HEK293 (cell line): ENCODE measurements around the gene ERMARD.

ENCODE experiments used
- CTCF ChIA-PET: fragments of 350-600 bp; formaldehyde crosslinking; extraction: SDS; loops from one replicate; lab custom pipeline; 2021; ENCODE audit warnings: antibody characterized with exemption; lab: Yijun Ruan, JAX
- POLR2A ChIA-PET: fragments of 300-600 bp; formaldehyde crosslinking; extraction: SDS; loops from one replicate; lab custom pipeline; 2020; ENCODE audit warnings: antibody characterized with exemption, inconsistent platforms; lab: Yijun Ruan, JAX
- H3K27ac ChIP-seq: fragments of 200-500 bp; sonication (Bioruptor generic); 2 replicates; pipeline ENCODE4 v1.5.1; 2014; ENCODE audit warnings: low read depth, low read length, control low read depth, inconsistent platforms; ENCODE audit errors: extremely low read depth
- H3K36me3 ChIP-seq, 2 experiments: fragments of 200-500 bp in 1 of 2; sonication (Bioruptor generic) in 1 of 2; 1 replicate in 1 of 2; 2 replicates in 1 of 2; pipeline ENCODE4 v1.5.1; 2014 to 2017; ENCODE audit warnings: inconsistent platforms in 2 of 2, low read length in 2 of 2; ENCODE audit not compliant: control insufficient read depth in 2 of 2, insufficient read depth in 1 of 2
- H3K4me1 ChIP-seq: fragments of 200-500 bp; sonication (Bioruptor generic); 2 replicates; pipeline ENCODE4 v1.5.1; 2014; ENCODE audit warnings: mild to moderate bottlenecking, low read length, inconsistent platforms; ENCODE audit not compliant: control insufficient read depth, insufficient read depth
- H3K4me3 ChIP-seq: 2 replicates; pipeline ENCODE4 v1.5.1; 2011; ENCODE audit warnings: low read depth, mild to moderate bottlenecking, control low read depth, low read length, moderate library complexity
- H3K9me3 ChIP-seq: fragments of 200-500 bp; sonication (Bioruptor generic); 2 replicates; pipeline ENCODE4 v1.5.1; 2014; ENCODE audit warnings: low read depth, low read length, inconsistent platforms; ENCODE audit not compliant: control insufficient read depth, insufficient read depth
- EGR2 ChIP-seq: fragments of 450-650 bp; formaldehyde crosslinking; IDR thresholded peaks from 2 replicates; pipeline ENCODE4 v1.5.1; 2016; ENCODE audit warnings: low read depth, missing biosample characterization, missing genetic modification characterization
- GFI1B ChIP-seq: fragments of 450-650 bp; formaldehyde crosslinking; IDR thresholded peaks from 2 replicates; pipeline ENCODE4 v1.5.1; 2016; ENCODE audit warnings: missing biosample characterization, missing genetic modification characterization
- GLIS1 ChIP-seq: fragments of 450-650 bp; formaldehyde crosslinking; IDR thresholded peaks from 2 replicates; pipeline ENCODE4 v1.5.1; 2016; ENCODE audit warnings: missing biosample characterization, missing genetic modification characterization
- HOXC10 ChIP-seq: sonication (generic); formaldehyde crosslinking; IDR thresholded peaks from 2 replicates; pipeline ENCODE4 v1.8.1; 2023; ENCODE audit warnings: mild to moderate bottlenecking, missing genetic modification reagents
- IKZF3 ChIP-seq: fragments of 450-650 bp; IDR thresholded peaks from 2 replicates; pipeline ENCODE4 v1.5.0; 2018; ENCODE audit warnings: missing biosample characterization, mild to moderate bottlenecking, missing genetic modification characterization, moderate library complexity
- KLF1 ChIP-seq: fragments of 450-650 bp; formaldehyde crosslinking; IDR thresholded peaks from 2 replicates; pipeline ENCODE4 v1.5.1; 2016; ENCODE audit warnings: missing biosample characterization, missing genetic modification characterization
- KLF16 ChIP-seq: fragments of 450-650 bp; formaldehyde crosslinking; IDR thresholded peaks from 2 replicates; pipeline ENCODE4 v1.5.1; 2017; ENCODE audit warnings: missing biosample characterization, missing genetic modification characterization
- MYNN ChIP-seq: fragments of 450-650 bp; formaldehyde crosslinking; IDR thresholded peaks from 2 replicates; pipeline ENCODE4 v1.5.1; 2016; ENCODE audit warnings: missing biosample characterization, missing genetic modification characterization, borderline replicate concordance
- REPIN1 ChIP-seq: fragments of 450-650 bp; formaldehyde crosslinking; IDR thresholded peaks from 2 replicates; pipeline ENCODE4 v1.5.1; 2017; ENCODE audit warnings: missing biosample characterization, missing genetic modification characterization, low read depth
- SP2 ChIP-seq: fragments of 450-650 bp; formaldehyde crosslinking; IDR thresholded peaks from 2 replicates; pipeline ENCODE4 v1.5.1; 2016; ENCODE audit warnings: missing biosample characterization, missing genetic modification characterization
- WT1 ChIP-seq: fragments of 450-650 bp; formaldehyde crosslinking; IDR thresholded peaks from 2 replicates; pipeline ENCODE4 v1.5.1; 2016; ENCODE audit warnings: missing biosample characterization, missing genetic modification characterization
- ZBTB20 ChIP-seq: fragments of 450-650 bp; formaldehyde crosslinking; IDR thresholded peaks from 2 replicates; pipeline ENCODE4 v1.5.1; 2016; ENCODE audit warnings: missing biosample characterization, missing genetic modification characterization
- ZBTB44 ChIP-seq: fragments of 450-650 bp; IDR thresholded peaks from 2 replicates; pipeline ENCODE4 v1.5.1; 2018; ENCODE audit warnings: missing biosample characterization, mild to moderate bottlenecking, missing genetic modification characterization
- ZIC2 ChIP-seq: fragments of 450-650 bp; formaldehyde crosslinking; IDR thresholded peaks from 2 replicates; pipeline ENCODE4 v1.5.1; 2016; ENCODE audit warnings: missing biosample characterization, missing genetic modification characterization
- ZNF2 ChIP-seq: fragments of 450-650 bp; formaldehyde crosslinking; IDR thresholded peaks from 2 replicates; pipeline ENCODE4 v1.5.1; 2016; ENCODE audit warnings: missing biosample characterization, missing genetic modification characterization
- ZNF214 ChIP-seq: fragments of 450-650 bp; formaldehyde crosslinking; IDR thresholded peaks from 2 replicates; pipeline ENCODE4 v1.5.1; 2017; ENCODE audit warnings: missing biosample characterization, mild to moderate bottlenecking, missing genetic modification characterization, borderline replicate concordance
- ZNF280D ChIP-seq: fragments of 450-650 bp; formaldehyde crosslinking; IDR thresholded peaks from 2 replicates; pipeline ENCODE4 v1.5.1; 2016; ENCODE audit warnings: missing biosample characterization, missing genetic modification characterization
- ZNF335 ChIP-seq: fragments of 450-650 bp; formaldehyde crosslinking; conservative IDR thresholded peaks from 2 replicates; pipeline ENCODE4 v1.5.1; 2016; ENCODE audit warnings: missing biosample characterization, missing genetic modification characterization
- ZNF398 ChIP-seq: fragments of 450-650 bp; formaldehyde crosslinking; IDR thresholded peaks from 2 replicates; pipeline ENCODE4 v1.5.1; 2017; ENCODE audit warnings: missing biosample characterization, missing genetic modification characterization
- ZNF585B ChIP-seq: fragments of 450-650 bp; formaldehyde crosslinking; IDR thresholded peaks from 2 replicates; pipeline ENCODE4 v1.5.1; 2016; ENCODE audit warnings: missing biosample characterization, missing genetic modification characterization
- ZNF791 ChIP-seq: fragments of 450-650 bp; formaldehyde crosslinking; IDR thresholded peaks from 2 replicates; pipeline ENCODE4 v1.5.1; 2016; ENCODE audit warnings: missing biosample characterization, missing genetic modification characterization
- ZNF792 ChIP-seq: fragments of 450-650 bp; formaldehyde crosslinking; IDR thresholded peaks from 2 replicates; pipeline ENCODE4 v1.5.1; 2016; ENCODE audit warnings: missing biosample characterization, missing genetic modification characterization
- ZSCAN30 ChIP-seq: fragments of 450-650 bp; IDR thresholded peaks from 2 replicates; pipeline ENCODE4 v1.5.1; 2018; ENCODE audit warnings: missing biosample characterization, mild to moderate bottlenecking, missing genetic modification characterization, moderate library complexity
- TF ChIP-seq, protein P1 (sequence below): fragments of 450-650 bp; formaldehyde crosslinking; IDR thresholded peaks from 2 replicates; pipeline ENCODE4 v1.5.1; 2016; ENCODE audit warnings: missing biosample characterization, missing genetic modification characterization

The ERMARD gene

DNA sequence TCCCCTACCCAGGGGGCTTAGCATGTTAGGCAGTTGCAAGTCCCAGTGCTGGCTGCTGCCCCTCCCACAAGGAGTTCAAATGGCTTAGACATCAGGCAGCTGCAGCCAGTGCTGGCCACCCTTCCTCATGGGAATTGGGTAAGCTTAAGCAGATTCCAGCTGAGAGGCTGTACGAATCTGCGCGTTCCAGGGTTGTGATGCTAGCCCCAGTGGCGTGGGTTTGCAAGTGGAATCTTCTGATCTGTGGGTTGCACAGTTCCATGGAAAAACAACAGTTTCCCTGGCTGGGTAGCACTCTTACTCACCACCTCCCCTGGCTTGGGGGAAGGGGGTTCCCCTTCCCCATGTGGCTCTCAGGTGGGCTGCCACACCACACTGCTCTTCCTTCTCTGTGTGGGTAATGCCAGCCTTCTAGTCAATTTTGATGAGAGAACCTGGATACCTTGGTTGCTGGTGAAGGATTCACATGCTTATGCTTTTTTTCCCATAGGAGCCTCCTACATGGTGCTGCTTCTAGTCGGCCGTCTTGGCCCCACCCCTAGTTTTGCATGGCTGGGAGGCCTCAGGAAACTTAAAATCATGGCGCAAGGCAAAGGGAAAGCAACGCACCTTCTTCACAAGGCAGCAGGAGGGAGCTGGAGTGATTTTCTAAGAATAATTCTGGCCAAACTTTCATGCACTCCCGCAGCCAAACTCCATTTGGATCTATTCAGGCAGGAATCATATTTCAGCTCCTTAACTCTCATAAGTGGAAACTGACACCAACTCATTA is 13.0 kb upstream of the ERMARD start:
- TF ChIP-seq REPIN1 (tag by site-specific recombination) (no peak), ZBTB44 (tag by site-specific recombination) (peak; percentile 29; the same call in 1 of the 2 replicates), IKZF3 (tag by site-specific recombination) (0 out of 2 replicates have a peak, but pooled peaks have one; percentile 13), GLIS1 (tag by site-specific recombination) (peak; percentile 18; the same call in 1 of the 2 replicates)
- TF ChIP-seq, protein P1, sequence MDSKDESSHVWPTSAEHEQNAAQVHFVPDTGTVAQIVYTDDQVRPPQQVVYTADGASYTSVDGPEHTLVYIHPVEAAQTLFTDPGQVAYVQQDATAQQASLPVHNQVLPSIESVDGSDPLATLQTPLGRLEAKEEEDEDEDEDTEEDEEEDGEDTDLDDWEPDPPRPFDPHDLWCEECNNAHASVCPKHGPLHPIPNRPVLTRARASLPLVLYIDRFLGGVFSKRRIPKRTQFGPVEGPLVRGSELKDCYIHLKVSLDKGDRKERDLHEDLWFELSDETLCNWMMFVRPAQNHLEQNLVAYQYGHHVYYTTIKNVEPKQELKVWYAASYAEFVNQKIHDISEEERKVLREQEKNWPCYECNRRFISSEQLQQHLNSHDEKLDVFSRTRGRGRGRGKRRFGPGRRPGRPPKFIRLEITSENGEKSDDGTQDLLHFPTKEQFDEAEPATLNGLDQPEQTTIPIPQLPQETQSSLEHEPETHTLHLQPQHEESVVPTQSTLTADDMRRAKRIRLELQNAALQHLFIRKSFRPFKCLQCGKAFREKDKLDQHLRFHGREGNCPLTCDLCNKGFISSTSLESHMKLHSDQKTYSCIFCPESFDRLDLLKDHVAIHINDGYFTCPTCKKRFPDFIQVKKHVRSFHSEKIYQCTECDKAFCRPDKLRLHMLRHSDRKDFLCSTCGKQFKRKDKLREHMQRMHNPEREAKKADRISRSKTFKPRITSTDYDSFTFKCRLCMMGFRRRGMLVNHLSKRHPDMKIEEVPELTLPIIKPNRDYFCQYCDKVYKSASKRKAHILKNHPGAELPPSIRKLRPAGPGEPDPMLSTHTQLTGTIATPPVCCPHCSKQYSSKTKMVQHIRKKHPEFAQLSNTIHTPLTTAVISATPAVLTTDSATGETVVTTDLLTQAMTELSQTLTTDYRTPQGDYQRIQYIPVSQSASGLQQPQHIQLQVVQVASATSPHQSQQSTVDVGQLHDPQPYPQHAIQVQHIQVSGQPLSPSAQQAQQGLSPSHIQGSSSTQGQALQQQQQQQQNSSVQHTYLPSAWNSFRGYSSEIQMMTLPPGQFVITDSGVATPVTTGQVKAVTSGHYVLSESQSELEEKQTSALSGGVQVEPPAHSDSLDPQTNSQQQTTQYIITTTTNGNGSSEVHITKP (tag by site-specific recombination) = peak; percentile 56; the same call in 1 of the 2 replicates
- ChIA-PET POLR2A (interaction anchor here (1.2 kb wide), 1 partner anchor 13 kb away, joined by 3 read pairs; no protein-coding TSS in a partner anchor), CTCF (no interaction called here)
- Histone ChIP-seq H3K4me3 (no peak overlapping the region), H3K36me3 (no peaks in the 10 kb centered on the region), H3K4me1 (peaks cover 13% of the 10 kb centered on the region), H3K9me3 (no peaks in the 10 kb centered on the region), H3K27ac (peak overlapping the region; percentile 18)

DNA sequence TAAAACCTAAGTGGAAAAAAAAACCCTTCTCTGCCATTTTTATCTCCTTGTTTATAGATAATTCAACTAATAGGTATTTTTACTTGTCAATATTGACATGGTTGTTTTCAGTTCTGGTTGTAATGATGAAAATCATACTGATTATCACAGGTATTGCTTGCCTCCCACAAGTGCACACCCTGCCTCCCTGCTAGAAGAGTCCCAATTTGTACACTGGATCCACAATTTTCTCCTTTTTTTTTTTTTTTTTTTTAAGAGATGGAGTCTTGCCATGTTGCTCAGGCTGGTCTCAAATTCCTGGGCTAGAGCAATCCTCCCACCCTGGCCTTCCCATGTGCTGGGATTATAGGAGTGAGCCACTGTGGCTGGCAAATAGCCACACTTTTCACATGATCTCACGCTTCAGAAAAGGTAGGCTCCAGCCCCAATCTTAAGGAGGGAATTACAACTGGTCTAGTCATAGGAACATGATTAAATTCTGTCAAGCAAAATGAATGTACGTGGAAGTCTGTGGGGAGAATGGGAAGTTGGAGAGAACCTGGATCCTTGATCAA is 12.4 kb upstream of the ERMARD start:
- H3K4me3 ChIP-seq = no peak overlapping the region
- peak overlapping the region; percentile 18 for H3K27ac ChIP-seq
- CTCF ChIA-PET = no interaction called here
- H3K36me3 ChIP-seq = no peaks in the 10 kb centered on the region
- POLR2A ChIA-PET = interaction anchor here (1.2 kb wide), 1 partner anchor 14 kb away, joined by 3 read pairs; no protein-coding TSS in a partner anchor
- no peaks in the 10 kb centered on the region for H3K9me3 ChIP-seq
- H3K4me1 ChIP-seq = peaks cover 13% of the 10 kb centered on the region
- TF ChIP-seq ZNF2 (tag by site-specific recombination) (no peak), WT1 (peak; percentile 88), SP2 (tag by site-specific recombination) (no peak), KLF1 (no peak), GFI1B (no peak), ZBTB20 (tag by site-specific recombination) (peak; percentile 29; the same call in 1 of the 2 replicates), EGR2 (tag by site-specific recombination) (no peak), ZNF335 (tag by site-specific recombination) (peak; percentile 35; the same call in 1 of the 2 replicates), ZNF791 (tag by site-specific recombination) (no peak), ZNF792 (tag by site-specific recombination) (no peak), MYNN (tag by site-specific recombination) (no peak), HOXC10 (CRISPR knock-in tag) (no peak), ZIC2 (tag by site-specific recombination) (no peak), ZSCAN30 (tag by site-specific recombination) (no peak), ZNF398 (tag by site-specific recombination) (no peak), REPIN1 (tag by site-specific recombination) (no peak), ZNF214 (tag by site-specific recombination) (no peak), KLF16 (tag by site-specific recombination) (no peak), ZNF280D (tag by site-specific recombination) (no peak), ZNF585B (no peak)
